NCI-H1694 (cell line): Measurements from ENCODE around the gene GOSR1.
"Not testable (repeated sequence)": the region's sequence is repeated elsewhere in the genome, so short reads cannot be mapped to it uniquely, and the experiment has no call there.

Source experiments
- DNase-seq: peaks from one replicate; lab custom pipeline; 2025; lab: John Stamatoyannopoulos, UW

The GOSR1 gene

GRCh38 chr17:30545024-30545423, 67.8 kb downstream of the GOSR1 start:
- DNase-seq = no peak

GRCh38 chr17:30547778-30548573, 70.8 kb downstream of the GOSR1 start:
- no peak for DNase-seq

- DNase-seq = not testable (repeated sequence)
Observed at GRCh38 chr17:30549181-30549580, 72.0 kb downstream of the GOSR1 start.

- DNase-seq = no peak
Observed at GRCh38 chr17:30549864-30550511, 72.8 kb downstream of the GOSR1 start.

- DNase-seq = no peak
Observed at GRCh38 chr17:30550512-30551273, 73.5 kb downstream of the GOSR1 start.

- not testable (repeated sequence) for DNase-seq
Observed at GRCh38 chr17:30551274-30551995, 74.2 kb downstream of the GOSR1 start.

GRCh38 chr17:30551996-30552339, 74.8 kb downstream of the GOSR1 start:
- DNase-seq = no peak

- DNase-seq = no peak
Observed at GRCh38 chr17:30552994-30553566, 75.9 kb downstream of the GOSR1 start.

GRCh38 chr17:30553823-30554440, 76.7 kb downstream of the GOSR1 start:
- DNase-seq = not testable (repeated sequence)

- no peak for DNase-seq
Observed at GRCh38 chr17:30554839-30555751, 77.9 kb downstream of the GOSR1 start.

- DNase-seq = no peak
Observed at GRCh38 chr17:30555942-30556341, 78.7 kb downstream of the GOSR1 start.

- DNase-seq = no peak
Observed at GRCh38 chr17:30556374-30557332, 79.4 kb downstream of the GOSR1 start.

GRCh38 chr17:30557916-30558685, 80.9 kb downstream of the GOSR1 start:
- no peak for DNase-seq

GRCh38 chr17:30558686-30559545, 81.7 kb downstream of the GOSR1 start:
- DNase-seq = no peak

GRCh38 chr17:30559656-30560055, 82.4 kb downstream of the GOSR1 start:
- DNase-seq = no peak

GRCh38 chr17:30560117-30561026, 83.2 kb downstream of the GOSR1 start:
- not testable (repeated sequence) for DNase-seq
